GM12892 (cell line): ENCODE data around the gene TMCO2.

Source experiments
- POLR2A ChIP-seq: IDR thresholded peaks from 2 replicates; pipeline ENCODE4 v1.6.1; 2011; ENCODE audit warnings: low read depth, low read length, control low read depth
- POLR2AphosphoS5 ChIP-seq: IDR thresholded peaks from 2 replicates; pipeline ENCODE4 v1.6.1; 2011; ENCODE audit warnings: low read depth, low read length, control low read depth
- TAF1 ChIP-seq: IDR thresholded peaks from 2 replicates; pipeline ENCODE4 v1.6.1; 2011; ENCODE audit warnings: low read depth, mild to moderate bottlenecking, control low read depth, low read length, borderline replicate concordance

- TF ChIP-seq POLR2A = no peak
- no peak for TF ChIP-seq TAF1
- TF ChIP-seq POLR2AphosphoS5 = no peak
Observed at GRCh38 chr1:40248412-40248811, 675 bp downstream of the TMCO2 start.
